GM10847 (cell line): ENCODE data around the gene MMRN2.

ENCODE experiments used
- POLR2A ChIP-seq: IDR thresholded peaks from 2 replicates; pipeline ENCODE4 v1.6.1; 2011; ENCODE audit not compliant: insufficient read length; ENCODE audit errors: extremely low read depth

Gene MMRN2

DNA sequence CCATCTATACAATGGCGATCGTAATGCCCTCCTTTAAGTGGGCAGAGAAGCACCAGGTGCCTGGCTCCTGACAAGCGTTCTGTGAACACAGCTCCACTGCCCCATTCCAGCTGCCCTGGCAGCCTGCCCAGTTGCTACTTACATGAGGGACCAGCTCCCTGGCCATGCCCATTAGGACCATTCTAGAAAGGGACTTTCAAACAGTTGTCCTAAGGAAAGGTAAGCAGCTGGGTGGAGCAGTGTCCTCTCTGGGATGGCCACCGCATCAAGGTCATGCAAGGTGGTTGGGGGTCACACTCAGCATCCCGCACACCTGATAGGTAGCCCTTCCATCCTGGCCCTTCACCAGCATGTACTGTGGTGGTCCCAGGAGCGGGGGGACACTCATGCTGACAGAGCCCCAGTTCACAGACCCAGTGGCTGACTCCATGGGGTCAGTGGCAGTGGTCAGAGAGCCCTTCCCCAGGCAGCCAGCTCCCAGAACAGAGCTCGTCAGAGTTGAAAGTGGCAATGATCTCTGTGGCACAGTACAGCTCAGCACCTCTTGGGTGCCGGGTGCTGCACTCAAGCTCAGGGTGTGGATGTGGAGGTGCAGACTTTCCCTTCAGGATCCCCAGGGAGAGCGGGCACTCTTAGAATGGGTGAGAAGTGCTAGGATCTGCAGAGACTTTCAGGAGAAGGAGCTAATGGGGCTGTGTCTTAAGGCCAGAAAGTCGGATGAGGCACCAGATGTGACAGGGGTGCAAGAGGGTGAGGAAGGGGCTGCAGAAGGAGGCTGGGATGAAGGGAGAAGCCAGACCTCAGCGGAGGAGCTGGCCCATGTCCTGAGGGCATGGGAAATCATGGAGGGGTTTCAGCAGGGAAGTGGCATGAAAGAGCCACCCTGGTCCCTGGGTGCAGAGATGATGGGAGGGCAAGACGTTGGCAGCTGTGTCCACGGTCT lies 10.9 kb downstream of the MMRN2 start:
- TF ChIP-seq POLR2A: no peak

DNA sequence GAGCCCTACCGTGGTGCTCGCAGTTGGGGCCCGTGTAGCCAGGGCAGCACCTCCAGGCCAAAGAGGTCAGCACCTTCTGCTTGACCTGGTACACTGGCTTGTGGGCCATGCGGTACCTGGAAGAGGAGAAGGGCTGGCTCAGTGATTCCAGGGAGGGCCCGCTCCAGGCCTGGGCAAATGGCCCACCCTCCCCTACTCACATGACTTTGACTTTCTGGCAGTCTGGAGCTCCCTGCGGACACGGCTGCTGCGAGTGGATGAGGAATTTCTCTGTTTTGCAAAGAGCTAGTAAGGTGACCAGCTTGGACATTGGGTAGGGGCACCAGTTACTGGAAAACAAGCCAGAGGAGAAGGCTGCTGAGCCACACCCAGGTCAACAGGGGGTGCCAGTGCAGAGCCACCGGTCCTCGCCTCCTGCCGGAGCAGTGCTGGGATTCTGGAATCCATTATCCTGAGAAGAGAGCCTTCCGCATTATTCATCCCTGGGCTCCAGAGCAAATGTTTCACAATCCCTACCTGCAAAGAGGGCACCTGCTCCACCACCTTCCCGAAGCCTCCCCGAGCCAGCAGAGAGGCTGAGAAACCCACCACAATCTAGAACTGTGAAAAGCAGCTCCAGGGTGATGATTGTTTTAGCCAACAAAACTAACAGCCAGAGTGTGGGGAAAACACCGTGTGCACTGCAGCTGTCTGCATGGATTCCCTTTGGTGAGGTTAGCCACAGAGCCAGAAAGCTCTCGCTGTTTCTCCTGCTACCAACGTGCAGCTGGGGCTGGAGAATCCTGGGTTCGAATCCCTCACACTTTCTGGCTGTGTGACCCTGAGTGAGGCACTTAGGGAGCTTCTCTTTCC lies 11.8 kb downstream of the MMRN2 start:
- TF ChIP-seq POLR2A: no peak

DNA sequence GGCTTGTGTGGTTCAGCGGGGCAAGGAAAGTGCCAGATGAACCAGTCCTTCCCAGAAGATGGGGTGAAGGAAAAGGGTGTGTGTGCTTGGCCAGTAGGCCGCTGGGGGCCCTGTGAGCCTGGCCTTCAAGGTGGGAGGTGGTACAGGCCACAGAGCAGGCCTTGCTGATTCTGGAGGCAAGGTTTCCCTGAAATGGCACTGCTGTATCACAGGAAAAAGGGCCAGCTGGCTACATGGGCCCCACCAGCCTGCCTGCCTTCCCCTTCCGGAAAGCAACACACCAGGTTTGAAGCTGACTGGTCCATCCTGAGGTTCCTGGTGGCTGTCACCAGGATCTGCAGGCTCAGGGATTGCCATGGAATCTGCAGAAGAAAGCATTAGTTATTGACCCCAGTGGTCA lies 12.5 kb downstream of the MMRN2 start:
- TF ChIP-seq POLR2A: no peak

DNA sequence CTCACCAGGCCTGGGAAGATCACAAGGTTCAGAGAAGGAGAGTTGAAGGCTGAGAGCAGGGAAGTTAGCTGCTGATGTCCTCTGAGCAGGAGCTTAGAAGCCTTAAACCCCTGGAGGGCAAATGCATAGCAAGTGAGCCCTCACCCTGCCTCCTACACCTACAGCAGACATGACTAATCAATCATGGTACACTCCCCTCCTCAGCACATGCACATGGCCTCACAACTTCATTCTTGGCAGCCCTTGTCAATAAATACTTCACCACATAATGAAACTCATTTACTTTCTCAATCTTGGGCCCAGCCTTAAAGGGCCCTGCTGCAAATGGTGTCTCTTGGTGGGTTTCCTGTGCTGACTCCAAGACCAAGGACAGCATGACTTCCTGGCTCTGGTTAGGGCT lies 12.9 kb downstream of the MMRN2 start:
- TF ChIP-seq POLR2A: no peak

DNA sequence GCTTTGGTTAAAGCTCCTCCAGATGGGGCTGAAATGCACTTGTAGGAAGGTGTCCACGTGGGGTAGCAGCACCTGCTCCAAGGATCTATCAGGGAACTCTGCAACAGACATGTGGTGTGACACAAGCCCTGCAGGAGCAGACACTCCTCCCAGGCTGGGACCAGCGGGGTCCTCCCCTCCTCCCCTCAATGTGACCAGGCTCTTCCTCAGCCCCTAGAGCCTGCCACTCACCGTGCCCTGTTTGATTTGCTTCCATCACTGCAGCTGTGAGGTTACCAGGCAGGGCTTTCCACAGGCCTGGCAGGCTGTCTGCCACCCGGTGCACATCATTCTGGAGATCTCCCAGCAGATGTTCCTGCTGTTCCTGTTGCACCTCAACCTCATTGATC lies 13.4 kb downstream of the MMRN2 start:
- TF ChIP-seq POLR2A: no peak

DNA sequence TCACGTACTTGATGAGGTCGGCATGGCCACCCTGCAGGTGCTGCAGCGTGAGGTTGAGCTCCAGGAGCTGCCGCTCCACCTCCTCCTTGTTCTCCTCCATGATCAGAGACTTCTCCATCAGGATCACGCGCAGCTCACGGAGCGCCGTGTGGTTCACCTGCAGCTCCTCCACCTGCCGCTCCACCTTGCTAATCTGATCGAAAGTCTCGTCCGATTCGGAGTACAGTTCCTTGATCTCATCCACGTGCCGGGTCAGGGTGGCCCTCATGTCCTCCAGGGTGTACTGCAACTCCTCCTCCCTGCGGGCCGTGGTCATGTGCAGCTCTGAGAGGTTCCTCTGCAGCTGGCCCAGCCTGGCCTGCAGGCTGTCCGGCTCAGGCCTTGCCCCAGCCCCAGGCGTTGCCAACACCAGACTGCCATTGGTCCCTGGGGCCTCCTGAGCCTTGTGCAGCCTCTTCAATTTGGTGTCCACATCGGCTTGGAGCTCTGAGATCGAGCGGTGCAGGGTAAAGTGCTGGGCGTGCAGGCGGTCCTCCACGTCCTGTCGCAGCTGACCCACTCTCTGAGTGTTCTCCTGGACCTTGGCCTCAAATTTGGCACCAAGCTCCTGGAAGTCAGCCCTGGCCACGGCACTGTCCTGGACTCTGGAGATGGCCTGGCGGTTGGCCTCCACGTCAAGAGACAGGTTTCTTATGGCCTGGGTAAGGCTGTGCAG lies 13.9 kb downstream of the MMRN2 start:
- no peak for TF ChIP-seq POLR2A

DNA sequence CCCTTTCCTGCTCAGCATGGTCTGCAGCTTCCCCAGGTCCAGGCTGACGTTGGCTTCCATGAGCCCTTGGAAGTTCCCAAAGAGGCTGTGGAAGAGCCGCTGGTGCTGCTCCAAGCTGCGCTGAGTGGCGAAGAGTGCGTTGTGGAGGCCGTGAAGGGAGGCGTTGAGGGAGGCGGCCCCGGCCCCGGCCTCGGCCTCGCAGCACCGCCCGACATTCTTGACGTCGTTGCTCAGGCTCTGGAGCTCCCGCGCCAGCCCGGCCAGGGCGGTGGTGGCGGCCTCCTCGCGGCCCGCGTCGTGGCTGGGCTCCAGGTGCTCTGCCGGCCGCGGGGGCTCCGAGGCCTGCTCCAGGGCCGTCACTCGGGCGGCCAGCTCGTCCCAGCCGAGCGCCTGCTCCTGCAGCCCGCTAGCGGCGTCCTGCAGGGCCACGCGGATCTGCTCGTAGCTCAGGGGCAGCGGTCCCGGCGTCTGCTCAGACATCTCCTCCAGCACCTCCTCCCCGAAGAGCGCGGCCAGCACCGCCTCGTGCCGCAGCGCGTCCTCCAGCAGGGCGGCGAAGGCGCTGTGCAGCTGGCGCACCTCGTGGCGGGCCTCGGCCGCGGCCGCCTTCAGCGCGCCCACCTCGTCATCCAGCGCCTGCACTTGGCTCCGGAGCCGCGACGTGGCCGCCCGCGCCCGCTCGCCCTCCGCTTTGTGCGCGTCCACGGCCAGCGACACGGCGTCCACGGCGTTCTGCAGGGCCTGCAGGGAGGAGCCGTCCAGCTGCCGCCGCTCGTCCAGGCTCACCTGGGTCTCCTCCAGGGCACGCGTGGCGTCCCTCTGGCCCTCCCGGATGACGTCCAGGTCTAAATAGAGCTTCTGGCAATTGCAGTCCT lies 14.7 kb downstream of the MMRN2 start:
- no peak for TF ChIP-seq POLR2A

DNA sequence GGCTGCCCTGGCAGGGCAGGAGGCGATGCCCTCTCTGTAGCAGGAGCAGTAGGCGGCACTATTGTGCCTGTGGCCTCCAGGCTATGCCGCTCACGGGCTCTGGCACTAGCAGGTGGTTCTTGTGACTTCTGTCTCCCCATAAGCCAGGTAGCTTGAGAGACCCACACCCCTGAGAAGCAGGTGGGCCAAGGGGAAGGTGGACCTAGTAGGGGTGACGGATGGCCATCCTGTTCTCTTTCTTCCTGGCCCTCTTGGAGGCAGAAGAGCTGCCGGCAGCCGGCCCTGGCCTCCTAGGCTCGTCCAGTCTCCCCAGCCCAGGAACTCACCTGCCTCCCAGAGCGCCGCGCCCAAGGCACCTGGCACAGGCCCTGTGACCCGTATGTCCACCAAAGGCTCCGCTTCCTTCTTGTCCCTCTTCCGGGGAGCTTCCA lies 15.4 kb downstream of the MMRN2 start:
- no peak for TF ChIP-seq POLR2A

DNA sequence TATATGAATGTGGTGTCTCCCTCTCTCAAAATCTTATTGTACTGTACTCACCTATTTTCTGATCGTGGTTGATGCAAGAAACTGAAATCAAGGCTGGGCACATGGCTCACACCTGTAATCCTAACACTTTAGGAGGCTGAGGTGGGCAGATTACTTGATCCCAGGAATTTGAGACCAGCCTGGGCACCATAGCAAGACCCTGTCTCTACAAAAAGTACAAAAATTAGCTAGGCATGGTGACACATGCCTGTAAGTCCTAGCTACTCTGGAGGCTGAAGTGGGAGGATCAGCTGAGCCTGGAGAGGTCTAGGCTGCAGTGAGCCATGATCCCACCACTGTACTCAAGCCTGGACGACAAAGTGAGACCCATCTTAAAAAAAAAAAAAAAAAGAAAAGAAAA lies 16.0 kb downstream of the MMRN2 start:
- no peak for TF ChIP-seq POLR2A

DNA sequence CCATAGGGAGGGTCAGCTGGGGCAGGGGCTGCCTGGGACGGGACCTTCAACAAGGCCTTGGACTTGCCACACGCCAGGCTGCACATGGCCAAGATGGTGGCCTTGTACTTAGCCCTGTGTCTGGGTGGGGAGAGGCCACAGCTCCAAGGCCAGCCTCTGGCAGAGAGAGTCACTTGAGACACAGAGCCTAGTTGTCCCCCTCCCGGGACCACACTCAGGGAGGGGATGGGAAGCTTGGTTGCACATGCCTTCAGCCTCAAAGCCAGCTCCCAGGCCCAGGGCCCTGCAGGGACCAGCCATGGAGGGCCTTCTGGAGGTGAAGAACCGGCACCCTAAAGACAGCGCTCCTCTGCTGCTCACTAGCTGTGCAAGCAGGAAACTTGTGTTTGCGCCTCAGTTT lies 16.7 kb downstream of the MMRN2 start:
- TF ChIP-seq POLR2A: no peak

DNA sequence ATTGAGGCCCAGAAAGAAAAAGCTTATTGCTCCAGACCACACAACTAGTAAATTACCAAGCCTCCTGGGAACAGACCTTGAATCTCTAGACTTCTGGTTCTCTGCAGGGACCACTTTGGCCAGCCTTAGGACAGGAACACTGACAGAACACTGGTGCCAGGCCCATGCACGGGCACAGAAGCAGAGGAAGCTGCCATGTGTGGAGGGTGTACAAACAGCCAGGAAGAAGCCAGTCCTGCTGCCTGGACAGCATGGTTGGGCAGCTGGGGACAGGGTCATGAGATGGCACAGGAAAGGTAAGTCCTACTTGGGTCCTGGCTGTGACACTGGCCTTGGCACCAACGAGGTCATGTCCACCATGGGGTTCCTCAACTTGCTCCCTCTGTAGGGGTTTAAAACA lies 19.2 kb downstream of the MMRN2 start:
- no peak for TF ChIP-seq POLR2A

DNA sequence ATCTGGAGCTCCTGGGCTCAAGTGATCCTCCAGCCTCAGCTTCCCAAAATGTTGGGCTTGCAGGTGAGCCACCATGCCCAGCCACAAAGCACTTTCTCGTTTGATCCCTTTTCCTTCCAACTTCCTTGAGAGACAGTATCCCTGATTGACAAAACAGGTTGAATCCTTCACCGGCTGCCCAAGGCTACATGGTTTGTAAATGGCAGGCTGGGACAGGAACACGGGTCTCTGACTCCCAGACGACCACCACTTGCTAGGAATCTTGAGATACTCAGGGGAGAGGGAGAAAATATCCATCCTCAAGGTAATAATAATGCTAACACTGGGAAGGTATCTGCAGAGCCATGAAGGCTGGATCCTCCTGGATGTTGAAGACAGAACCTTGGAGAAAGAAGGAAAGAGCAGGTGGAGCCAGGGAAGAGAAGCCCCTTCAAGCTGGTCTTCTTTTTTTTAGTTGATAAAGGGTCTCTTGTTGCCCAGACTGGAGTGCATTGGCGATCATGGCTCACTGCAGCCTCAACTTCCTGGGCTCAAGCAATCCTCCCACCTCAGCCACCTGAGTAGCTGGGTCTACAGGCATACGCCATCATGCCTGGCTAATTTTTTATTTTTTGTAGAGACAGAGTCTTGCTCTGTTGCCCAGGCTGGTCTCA lies 19.8 kb downstream of the MMRN2 start:
- TF ChIP-seq POLR2A: no peak

DNA sequence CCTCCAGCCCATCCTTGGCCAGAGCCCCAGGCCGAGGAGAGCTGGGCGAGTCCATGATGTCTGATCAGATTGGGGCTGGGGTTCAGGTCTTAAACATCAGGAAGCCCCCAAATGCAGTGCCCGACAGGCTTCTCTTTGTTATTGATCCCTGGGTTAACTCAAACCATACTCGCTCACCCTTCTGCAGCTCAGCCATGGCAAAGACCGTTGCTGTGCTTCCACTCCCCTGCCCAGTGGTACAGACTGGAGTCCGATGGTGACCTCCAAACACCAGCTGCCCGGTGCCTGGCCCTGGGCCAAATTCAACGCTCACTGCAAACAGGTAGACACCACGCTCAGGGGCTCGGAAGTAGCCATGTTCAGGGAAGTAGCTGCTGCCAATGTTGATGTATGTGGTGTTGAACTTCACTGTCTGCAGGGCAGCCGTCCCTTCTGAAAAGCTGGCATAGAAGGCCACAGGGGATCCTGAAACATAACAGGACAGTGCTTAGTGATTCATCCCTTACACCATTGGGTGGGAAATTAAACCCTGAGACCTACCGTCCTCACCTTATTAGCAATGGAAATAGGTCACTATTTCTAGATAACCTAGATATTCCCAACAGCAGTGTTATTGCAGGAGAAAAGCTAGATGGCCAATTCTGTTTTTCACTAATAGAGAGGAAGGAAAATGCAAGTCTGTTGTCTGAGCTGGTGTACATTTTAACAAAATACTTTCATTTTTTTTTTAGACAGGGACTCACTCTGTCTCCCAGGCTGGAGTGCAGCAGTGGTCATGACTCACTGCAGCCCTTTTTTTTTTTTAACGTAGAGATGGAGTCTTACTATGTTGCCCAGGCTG lies 20.5 kb downstream of the MMRN2 start:
- TF ChIP-seq POLR2A: no peak
